AG09309 (cell line): Measurements from ENCODE around the gene RAB6C.
"Not testable (repeated sequence)": the region's sequence is repeated elsewhere in the genome, so short reads cannot be mapped to it uniquely, and the experiment has no call there.

Experiments
- DNase-seq: peaks from one replicate; pipeline ENCODE4 v3.0.0-alpha.2; 2010; ENCODE audit warnings: low read depth
- H3K4me3 ChIP-seq: 2 replicates; pipeline ENCODE4 v1.5.1; 2011; ENCODE audit warnings: mild to moderate bottlenecking, low read depth, low read length, moderate library complexity; ENCODE audit not compliant: control insufficient read depth
- CTCF ChIP-seq: IDR thresholded peaks from 2 replicates; pipeline ENCODE4 v1.5.1; 2011; ENCODE audit warnings: mild to moderate bottlenecking, low read depth, low read length, inconsistent platforms; ENCODE audit not compliant: insufficient read depth, control insufficient read depth; ENCODE audit errors: missing control alignments

RAB6C gene

GRCh38 chr2:129945557-129945956, 33.9 kb upstream of the RAB6C start:
- TF ChIP-seq CTCF: no peak
- DNase-seq: no peak
- H3K4me3 ChIP-seq: no peak overlapping the region

GRCh38 chr2:129947712-129948111, 31.8 kb upstream of the RAB6C start:
- not testable (repeated sequence) for H3K4me3 ChIP-seq, DNase-seq

- DNase-seq, H3K4me3 ChIP-seq: not testable (repeated sequence)
Measured at GRCh38 chr2:129956171-129956570, 23.3 kb upstream of the RAB6C start.

GRCh38 chr2:129957891-129958290, 21.6 kb upstream of the RAB6C start:
- no peak for DNase-seq
- TF ChIP-seq CTCF: no peak
- H3K4me3 ChIP-seq: no peak overlapping the region

GRCh38 chr2:129958736-129959135, 20.7 kb upstream of the RAB6C start:
- not testable (repeated sequence) for DNase-seq, H3K4me3 ChIP-seq

- H3K4me3 ChIP-seq, DNase-seq: not testable (repeated sequence)
Measured at GRCh38 chr2:129968605-129969004, 10.9 kb upstream of the RAB6C start.

- no peak for DNase-seq
- no peak for TF ChIP-seq CTCF
- no peak overlapping the region for H3K4me3 ChIP-seq
Measured at GRCh38 chr2:129975016-129975774, 4.3 kb upstream of the RAB6C start.

GRCh38 chr2:129976969-129977368, 2.5 kb upstream of the RAB6C start:
- H3K4me3 ChIP-seq, DNase-seq: not testable (repeated sequence)

- TF ChIP-seq CTCF: no peak
- no peak overlapping the region for H3K4me3 ChIP-seq
- no peak for DNase-seq
Measured at GRCh38 chr2:129977986-129978385, 1.5 kb upstream of the RAB6C start.

GRCh38 chr2:129980246-129980645, 780 bp downstream of the RAB6C start:
- not testable (repeated sequence) for DNase-seq, H3K4me3 ChIP-seq

GRCh38 chr2:129981689-129982088, 2.2 kb downstream of the RAB6C start:
- not testable (repeated sequence) for H3K4me3 ChIP-seq

More at GRCh38 chr2:129981689-129982088, 2.2 kb downstream of the RAB6C start:
- DNase-seq: not testable (repeated sequence)
